ENCODE measurements around the gene ANAPC15.
A peak's percentile ranks its signal among the peaks of the same experiment; 100 is the strongest.
"Not testable (repeated sequence)": the region's sequence is repeated elsewhere in the genome, so short reads cannot be mapped to it uniquely, and the experiment has no call there.

The ANAPC15 gene

GRCh38 chr11:72112143-72112977, at the start of gene ANAPC15:
ANAPC15 (minus strand) TSS chr11:72112695; CDS start chr11:72111276, 1,419 bp downstream.
- peak; percentile 98 for DNase-seq (ENCODE audit: low read depth)

- DNase-seq (ENCODE audit: low read depth) = no peak
Measured at GRCh38 chr11:72160319-72160718, 47.8 kb upstream of the ANAPC15 start.

GRCh38 chr11:72157131-72157530, 44.6 kb upstream of the ANAPC15 start:
- no peak for DNase-seq (ENCODE audit: low read depth)

- no peak for DNase-seq (ENCODE audit: low read depth)
Measured at GRCh38 chr11:72155751-72156150, 43.3 kb upstream of the ANAPC15 start.

GRCh38 chr11:72154816-72155215, 42.3 kb upstream of the ANAPC15 start:
- DNase-seq (ENCODE audit: low read depth) = no peak

- DNase-seq (ENCODE audit: low read depth) = not testable (repeated sequence)
Measured at GRCh38 chr11:72153874-72154273, 41.4 kb upstream of the ANAPC15 start.

GRCh38 chr11:72150882-72151281, 38.4 kb upstream of the ANAPC15 start:
- DNase-seq (ENCODE audit: low read depth) = no peak

GRCh38 chr11:72146625-72147024, 34.1 kb upstream of the ANAPC15 start:
- no peak for DNase-seq (ENCODE audit: low read depth)

- DNase-seq (ENCODE audit: low read depth) = no peak
Measured at GRCh38 chr11:72144807-72145565, 32.5 kb upstream of the ANAPC15 start.

- not testable (repeated sequence) for DNase-seq (ENCODE audit: low read depth)
Measured at GRCh38 chr11:72142543-72142942, 30.0 kb upstream of the ANAPC15 start.

- DNase-seq (ENCODE audit: low read depth) = not testable (repeated sequence)
Measured at GRCh38 chr11:72142086-72142485, 29.6 kb upstream of the ANAPC15 start.

- no peak for DNase-seq (ENCODE audit: low read depth)
Measured at GRCh38 chr11:72141066-72141465, 28.6 kb upstream of the ANAPC15 start.

GRCh38 chr11:72140661-72141060, 28.2 kb upstream of the ANAPC15 start:
- DNase-seq (ENCODE audit: low read depth) = no peak

GRCh38 chr11:72139500-72139899, 27.0 kb upstream of the ANAPC15 start:
- no peak for DNase-seq (ENCODE audit: low read depth)

GRCh38 chr11:72138821-72139390, 26.4 kb upstream of the ANAPC15 start:
- no peak for DNase-seq (ENCODE audit: low read depth)

GRCh38 chr11:72136684-72137262, 24.3 kb upstream of the ANAPC15 start:
- no peak for DNase-seq (ENCODE audit: low read depth)

- no peak for DNase-seq (ENCODE audit: low read depth)
Measured at GRCh38 chr11:72135891-72136683, 23.6 kb upstream of the ANAPC15 start.

- not testable (repeated sequence) for DNase-seq (ENCODE audit: low read depth)
Measured at GRCh38 chr11:72135473-72135872, 23.0 kb upstream of the ANAPC15 start, which contains the start of gene FOLR3. FOLR3 (plus strand) TSS chr11:72135725; CDS start chr11:72135953, 228 bp downstream.

GRCh38 chr11:72132646-72133045, 20.2 kb upstream of the ANAPC15 start:
- DNase-seq (ENCODE audit: low read depth) = no peak

- DNase-seq (ENCODE audit: low read depth) = no peak
Measured at GRCh38 chr11:72129381-72129780, 16.9 kb upstream of the ANAPC15 start.

GRCh38 chr11:72127923-72128322, 15.4 kb upstream of the ANAPC15 start:
- no peak for DNase-seq (ENCODE audit: low read depth)
